GM21526 (cell line): ENCODE results near the gene MVB12B.

Experiments
- ATAC-seq: cut with Tn5 transposase; IDR thresholded peaks from one replicate; pipeline ENCODE4 v1.9.1; 2021; ENCODE audit warnings: moderate library complexity; ENCODE audit not compliant: unreplicated experiment, low FRiP score

MVB12B gene

DNA sequence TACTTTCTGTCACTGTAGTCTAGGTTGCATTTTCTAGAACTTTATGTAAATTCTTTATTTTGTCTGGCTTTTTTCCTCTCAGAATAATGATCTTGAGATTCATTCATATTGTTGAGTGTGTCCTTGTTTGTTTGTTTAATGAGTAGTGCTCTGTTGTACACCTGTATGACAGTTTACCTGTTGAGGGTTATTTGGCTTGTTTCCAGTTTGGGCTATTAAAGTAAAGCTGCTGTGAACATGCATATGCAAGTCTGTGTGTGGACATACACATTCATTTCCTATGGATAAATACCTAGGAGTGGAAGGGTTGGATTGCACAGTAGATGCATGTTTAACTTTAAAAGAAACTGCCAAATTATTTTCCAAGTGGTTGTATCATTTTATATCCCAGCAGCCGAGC is 30.4 kb downstream of the MVB12B start:
- no peak for ATAC-seq

DNA sequence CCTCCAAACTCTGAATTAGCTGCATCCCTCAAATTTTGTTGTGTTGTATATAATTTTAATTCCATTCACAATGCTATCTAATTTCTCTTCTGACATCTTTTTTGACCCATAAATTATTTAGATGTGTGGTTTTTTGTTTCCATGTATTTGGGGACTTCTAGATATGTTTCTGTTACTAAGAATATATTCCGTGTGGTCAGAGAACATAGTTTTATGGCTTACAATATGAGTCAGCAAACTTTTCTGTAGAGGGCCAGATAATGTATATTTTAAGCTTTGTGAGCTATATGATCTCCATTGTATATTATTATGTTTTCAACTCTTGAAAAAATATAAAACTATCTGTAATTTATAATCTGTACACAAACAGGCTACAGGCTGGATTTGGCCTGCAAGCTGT is 33.4 kb downstream of the MVB12B start:
- ATAC-seq: no peak

DNA sequence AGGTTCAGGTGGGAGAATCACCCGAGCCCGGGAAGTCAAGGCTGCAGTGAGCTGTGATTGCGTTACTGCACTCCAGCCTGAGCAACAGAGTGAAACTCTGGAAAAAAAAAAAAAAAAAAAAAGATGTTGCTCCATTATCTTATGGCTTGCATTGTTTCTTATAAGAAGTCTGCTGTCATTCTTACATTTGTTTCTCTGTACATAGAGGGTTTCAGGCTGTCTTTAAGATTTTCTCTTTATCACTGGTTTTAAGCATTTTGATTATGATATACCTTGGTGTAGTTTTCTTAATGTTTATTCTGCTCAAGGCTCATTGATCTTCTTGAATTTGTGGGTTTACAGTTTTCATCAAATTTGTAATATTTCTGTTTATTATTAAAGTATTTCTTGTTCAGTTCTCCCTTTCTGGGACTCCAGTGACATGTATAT is 35.2 kb downstream of the MVB12B start:
- no peak for ATAC-seq

DNA sequence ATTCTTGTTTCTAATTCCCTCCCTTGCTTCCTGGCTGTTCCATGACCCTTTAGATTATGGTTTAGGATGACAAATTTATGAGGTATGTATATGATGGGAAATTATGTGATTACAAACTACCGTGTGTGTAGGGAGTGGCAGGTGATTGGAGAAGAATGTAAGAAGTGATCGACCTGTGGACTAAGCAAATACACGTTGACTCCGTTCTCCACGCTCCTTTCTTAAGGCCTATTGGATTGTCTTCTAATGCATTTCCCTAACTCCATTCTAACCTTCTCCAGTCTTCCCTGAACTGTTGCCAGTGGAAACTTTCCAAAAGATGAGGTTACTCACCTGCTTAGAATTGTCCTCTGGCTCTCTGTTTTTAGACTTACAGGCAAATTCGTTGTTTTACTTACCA is 36.6 kb downstream of the MVB12B start:
- no peak for ATAC-seq

DNA sequence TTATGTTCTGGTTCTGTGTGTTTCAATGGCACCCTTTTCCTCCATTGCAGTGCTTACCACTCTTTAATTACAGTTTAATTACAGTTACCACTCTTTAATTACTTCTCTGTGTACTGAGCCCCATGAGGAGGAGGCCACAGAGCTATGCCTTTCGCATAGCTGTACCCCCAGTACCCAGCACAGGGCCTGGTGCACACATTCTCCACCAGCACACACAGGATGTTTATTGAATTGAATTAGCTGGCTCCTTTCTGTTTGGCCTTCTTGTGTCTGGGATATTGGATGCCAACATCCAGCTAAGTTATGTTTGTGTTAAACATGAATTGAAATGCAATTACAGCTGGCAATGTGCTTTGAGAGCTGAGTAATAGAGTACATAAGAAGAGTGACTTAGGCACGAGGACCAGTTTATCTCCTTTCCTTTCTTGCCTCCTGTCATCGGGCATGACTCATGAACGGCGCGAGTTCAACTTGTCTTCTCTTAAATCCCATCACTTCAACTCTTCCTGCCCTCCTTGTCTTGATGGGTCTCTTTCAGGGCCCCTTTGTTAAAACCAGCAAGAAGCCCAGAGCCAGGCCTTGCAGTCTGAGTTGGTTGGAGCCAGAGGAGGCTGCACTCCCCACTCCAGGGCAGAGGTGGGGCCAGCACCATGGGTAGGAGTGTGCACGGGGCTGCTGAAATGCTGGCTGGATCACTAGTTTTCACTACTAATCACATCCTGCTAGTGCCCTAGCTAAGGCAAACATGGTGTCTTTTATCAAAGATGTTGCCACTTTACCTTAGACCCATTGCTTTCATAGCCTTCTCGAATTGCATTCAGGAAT is 37.4 kb downstream of the MVB12B start:
- ATAC-seq: no peak

DNA sequence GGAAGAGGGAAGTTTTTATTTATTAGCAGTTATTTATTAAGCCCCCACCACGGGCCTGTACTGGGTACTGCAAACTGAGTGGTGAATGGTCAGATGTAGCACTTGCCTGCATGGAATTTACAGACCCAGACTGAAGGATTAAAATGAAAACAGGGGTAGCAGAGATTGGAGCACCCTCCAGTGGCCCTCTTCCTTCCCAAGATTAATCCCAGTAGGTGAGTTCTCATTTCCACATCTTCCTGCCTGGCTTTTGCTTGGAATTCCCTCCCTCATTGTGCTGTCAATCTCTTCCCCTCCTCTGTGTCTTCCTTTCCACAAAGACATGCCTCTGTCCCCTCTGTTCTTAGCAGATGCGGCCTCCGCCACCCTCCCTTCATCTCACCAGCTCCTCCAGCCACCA is 39.2 kb downstream of the MVB12B start:
- no peak for ATAC-seq

DNA sequence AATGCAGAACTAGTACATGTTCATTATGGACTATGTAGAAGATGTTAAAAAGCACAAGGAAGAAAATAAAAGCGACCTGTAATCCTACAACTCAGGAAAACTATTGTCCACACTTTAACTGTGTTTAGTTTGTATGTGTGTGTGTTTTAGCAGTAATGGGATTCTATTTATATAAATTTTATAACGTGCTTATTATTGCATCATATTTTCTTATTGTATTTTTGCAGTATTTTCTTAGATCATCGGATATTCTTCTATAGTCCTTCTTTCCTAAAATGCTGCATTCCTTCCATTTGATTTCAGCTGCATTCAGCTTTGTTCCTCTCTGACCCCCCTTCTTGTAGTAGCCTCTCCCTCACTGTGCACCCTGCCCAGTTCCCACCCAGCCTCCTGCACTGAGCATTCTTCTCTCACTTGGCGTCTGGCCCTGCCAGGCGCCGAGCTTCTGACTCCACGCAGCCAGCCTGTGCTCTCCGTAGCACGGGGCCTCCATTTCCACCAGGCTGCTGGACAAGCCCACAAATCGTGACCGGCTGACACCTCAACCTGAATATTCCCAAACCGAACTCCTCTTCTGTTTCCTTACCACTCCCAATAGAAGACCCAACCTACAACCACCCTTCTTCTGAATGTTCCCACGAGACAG is 39.9 kb downstream of the MVB12B start:
- ATAC-seq: no peak

DNA sequence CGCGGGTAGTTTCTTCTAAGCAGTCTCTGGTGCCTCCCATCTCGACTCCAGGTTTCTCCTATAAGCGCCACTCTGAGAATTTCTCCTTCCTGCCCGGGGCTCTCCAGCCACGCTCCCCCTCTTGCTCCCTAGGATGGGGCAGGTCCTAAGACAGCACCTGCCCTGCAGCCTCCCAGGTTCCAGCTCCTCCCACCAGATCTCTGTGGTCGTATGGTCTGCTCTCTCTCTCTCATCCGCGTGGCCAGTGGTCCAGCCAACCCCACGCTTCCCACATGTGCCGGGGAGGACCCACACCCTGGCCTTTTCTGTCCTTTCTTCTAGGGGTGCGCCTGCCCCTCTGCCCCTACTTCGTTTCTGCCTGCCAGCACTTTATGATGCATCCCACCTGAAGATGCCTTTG is 40.5 kb downstream of the MVB12B start:
- ATAC-seq: no peak

DNA sequence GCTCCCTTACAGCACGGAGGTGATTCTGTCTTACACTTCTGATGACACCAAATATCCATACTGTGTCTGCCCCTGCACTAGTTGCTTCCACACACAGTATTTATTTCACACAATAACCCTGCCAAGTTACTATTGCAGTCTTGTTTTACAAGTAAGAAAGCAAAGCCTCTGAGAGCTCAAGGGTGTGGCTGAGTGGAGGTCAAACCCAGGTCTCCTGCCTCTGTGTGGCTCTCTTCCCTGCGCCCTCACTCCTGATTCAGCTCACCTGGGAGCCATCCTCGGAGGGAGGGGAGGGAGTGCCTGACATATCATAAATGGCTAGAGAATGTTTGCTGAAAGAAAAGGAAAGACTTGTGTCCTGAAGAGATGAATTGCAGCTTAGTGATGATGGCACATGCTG is 41.0 kb downstream of the MVB12B start:
- no peak for ATAC-seq

DNA sequence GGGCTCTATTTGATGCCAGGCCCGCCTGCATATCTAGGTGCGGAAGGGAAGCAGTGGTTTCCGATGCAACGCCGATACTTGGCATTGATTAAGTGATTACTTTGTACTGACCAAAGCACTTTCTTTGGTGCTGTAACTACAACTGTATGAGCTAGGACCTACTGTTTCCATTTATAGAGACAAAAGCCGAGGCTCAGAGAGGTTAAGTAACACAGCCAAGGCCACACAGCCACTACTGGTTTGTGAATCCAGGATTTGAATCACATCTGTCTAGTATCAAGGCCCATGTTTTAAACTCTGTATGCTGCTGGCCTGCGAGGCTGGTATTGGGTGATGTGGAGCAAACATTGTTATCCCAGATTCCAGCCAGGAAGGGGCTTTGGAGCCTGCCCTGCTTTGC is 41.4 kb downstream of the MVB12B start:
- ATAC-seq: no peak

DNA sequence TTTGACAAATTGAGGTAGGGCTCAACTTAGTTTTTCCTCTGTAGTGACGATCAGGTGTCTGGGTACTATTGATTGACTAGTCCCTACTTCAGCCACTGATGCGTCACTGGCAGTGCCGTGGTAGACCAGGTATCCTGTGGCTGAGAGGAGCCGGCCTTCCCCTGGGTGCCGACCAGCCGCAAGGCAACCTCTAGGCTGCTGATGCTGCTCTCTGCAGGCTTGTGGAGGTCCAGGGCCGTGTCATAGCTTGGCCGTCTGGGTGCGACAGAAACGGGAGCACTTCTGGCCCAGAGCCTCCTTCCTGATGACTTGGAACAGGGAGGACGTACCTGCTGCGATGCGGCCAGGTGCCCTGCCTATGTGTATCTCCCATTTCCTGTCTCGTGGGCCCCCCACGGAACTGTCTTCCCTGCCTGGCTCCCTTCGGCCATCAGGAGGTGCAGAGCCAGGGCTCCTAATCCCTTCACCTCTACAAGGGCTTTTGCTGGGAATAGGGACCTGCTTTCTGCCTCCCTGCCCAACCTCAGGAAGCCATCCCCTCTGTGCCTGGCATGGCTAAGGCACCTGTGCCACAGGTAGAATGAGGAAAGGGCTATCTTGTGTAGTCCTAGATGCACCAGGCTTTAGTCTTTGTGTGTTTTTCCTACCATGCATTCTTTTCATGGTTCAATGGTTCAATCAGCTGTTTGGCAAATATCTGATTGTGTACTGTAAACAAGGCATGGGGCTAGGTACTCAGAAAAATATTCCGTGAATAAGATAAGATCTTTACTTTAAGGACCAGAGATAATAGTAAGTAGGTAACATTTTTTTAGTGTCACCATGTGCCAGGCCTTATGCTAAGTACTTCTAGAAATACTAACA is 44.6 kb downstream of the MVB12B start:
- no peak for ATAC-seq

DNA sequence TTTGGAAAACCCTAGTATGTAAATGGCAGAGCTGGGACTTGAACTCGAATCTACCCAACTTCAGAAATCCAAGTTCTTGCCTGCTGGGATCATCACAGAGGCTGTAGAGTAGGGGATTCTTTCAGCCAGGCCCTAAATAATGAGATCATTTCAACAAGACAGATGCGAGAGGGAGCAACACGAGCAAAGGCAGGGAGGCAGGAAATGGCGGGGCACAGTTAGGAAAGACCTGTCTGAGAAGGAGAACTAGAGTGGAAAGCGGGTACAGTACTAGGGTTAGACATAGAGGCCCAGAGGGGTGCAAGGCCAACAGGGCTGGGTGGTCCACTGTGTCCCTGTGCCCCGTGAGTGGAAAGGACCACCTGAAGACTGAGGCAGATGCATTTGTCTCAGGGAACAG is 46.1 kb downstream of the MVB12B start:
- no peak for ATAC-seq

DNA sequence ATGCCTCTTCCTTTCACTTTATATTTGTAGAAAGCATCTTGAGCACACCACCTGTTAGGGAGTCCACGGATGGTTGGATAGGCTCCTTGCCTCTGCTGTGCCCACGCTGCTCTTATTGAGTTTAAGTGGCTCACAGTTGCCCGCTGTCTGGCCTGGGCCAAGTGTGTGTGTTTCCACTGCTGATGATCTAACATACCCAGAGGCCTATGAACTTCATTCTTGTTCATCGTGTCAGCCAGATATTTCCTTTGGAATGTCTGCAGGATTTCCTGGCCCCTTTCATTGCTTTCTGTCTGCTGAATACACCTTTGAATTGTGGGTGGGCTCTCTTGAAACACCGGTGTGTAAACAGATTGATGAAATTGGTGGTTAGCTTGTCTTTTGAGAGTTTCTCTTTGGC is 46.6 kb downstream of the MVB12B start:
- no peak for ATAC-seq

DNA sequence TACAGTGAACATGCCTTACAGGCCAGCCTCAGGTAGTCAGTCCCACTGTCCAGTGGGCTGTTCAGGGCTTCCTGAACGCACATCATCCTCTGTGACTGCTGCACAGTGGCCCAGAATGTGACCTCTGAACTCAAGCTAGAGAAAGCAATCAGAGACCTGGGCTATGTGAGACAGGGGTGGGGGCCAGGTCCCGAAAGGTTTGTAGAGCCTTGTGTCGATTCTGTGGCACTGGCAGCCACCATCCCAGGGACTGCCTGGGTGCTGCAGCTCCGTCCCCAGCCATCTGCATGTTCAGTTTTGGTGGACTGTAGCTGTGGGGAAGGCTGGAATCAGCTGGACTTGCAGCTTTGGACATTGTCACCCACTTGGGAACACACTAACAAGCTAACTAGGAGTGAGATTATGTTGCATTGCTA is 47.7 kb downstream of the MVB12B start:
- no peak for ATAC-seq

DNA sequence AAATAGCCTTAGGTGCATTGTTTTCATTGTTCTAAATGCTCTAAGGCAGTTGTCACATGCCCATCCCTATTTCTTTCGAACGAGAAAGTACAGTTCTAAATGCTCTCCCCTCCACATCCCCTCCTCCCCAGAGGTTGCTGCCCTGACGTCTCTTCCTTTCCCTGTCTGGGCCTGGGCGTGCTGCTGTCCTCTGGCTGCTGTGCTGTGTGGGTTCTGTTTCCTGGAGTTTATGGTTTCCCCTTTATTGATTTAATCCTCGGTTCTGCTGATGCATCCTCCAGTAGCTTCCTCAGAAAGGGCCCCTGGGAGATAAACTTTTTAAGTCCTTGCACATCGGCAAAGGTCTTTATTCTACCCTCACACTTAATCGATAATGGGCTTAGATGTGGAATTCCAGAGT is 48.8 kb downstream of the MVB12B start:
- no peak for ATAC-seq

DNA sequence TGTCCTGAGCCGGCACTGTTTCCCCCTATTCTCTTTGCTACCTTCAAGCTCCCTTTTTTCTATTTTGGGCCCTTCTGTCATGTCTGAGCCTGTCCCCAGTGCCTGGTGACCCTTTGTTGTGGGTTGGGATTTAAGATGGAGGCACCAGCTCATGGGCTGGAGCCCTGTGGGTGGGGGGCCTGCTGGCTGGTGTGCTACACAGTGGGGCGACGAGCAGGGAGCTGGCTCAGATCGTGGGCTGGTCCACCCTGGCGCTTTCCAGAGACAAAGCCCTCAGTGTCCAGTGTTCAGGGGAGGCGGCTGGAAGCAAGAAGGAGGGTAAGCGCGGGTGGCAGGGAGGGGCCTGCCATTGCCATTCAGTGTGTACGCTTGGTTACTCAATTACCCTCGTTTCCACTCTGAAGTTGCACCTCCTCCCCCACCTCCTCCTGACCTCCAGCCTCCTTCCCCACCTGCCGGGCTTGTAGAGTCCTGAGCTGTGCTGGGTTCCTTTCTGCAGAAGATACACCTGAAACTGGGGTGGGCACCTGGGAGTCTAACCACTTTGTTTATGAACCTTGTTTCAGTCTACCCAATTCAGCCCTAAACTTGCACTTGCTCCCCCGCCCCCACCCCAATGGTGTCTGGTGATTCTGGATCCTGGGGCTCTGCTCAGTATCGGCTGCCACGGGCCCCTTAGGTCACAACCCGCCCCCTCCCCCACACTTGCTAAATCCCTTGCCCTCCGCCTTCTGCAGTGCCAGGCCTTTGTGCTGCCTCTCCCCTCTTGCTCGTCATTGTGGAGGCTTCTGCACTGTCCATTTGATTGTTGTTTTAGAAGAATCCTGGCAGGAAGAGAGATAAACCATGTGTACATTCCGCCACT is 49.9 kb downstream of the MVB12B start:
- ATAC-seq: no peak

DNA sequence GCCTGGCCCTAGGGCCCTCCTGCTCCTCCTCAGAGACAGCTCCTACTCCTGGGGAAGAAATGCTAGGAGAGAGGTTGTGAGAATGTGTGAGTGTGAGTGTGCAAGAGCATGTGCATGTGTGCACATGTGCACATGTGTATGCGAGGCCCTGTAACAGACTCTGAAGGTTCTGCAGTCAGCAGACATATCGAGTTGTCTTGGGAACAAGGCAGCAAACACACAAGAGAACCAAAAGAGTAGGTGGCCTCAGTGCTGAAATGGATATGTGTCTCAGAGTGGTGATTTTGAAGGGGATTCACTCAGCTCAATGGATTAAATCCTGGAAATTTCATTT is 50.5 kb downstream of the MVB12B start:
- no peak for ATAC-seq

DNA sequence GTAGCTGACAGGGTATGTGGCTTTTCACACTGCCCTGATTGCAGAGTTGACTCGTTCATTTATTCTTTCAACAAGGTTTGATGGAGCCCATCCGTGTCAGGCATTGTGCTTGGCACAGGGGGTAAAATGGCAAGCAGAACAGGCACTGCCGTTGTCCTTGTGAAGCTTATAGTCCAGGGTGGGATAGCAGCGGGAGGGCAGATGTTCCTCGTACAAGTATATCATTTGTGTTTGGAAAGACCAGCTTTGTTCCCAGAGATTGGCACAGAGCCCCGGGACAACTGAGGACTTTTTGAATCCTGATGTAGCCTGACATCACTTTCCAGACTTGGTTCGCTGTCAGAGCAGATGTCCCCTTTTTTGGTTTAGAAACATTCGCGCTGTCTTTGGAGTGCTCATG is 50.9 kb downstream of the MVB12B start:
- no peak for ATAC-seq

DNA sequence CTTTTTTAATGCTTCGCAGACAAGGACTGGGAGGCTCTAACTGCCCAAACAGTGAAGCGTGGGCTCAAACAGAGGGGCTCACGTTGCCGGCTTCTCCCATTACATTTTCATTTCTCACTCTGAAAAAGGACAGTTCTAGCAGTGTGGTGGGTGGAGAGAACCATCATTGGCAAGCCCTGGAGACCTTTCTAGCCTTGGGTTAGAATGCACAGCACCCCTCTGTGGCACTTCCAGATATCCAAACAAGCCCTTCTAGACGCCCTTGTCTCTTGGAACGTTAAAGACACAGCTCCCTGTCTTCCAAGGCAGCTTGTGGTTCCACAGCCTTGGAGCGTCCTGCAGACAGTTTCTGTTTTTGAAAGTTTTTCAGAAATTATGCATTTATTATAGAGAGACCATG is 52.1 kb downstream of the MVB12B start:
- no peak for ATAC-seq

DNA sequence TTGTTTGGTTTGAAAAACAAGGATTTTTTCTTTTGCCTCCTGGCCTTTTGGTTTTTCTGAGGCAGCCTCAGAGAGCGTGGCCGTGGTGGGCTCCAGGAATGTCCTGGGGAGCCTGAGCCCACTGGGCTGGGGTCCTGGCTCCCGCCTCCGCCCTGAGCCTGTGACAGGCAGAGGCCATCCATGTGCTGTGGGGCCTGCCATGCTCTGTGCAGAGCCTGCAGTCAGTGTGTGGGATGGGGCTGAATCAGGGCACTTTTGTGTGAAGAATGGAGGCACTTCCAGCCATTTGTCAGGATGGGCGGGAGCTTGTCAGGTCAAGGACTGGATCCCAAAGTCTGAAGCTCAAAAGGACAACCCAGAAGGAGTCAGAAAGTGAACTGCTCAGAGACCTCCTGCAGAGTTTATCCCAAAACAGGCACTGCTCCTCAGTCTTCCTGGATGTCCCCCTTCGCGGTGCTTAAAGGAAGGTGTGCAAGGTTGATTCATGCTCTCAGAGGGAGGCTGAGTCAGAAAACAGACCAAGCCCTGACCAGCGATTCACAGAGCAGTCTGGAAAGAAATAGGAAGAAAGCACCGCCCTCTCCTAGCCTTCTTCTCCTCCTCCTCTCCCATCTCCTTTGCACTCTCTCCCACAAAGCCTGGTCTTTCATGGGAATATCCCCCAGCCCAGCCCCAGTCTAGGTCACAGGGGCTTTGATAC is 53.2 kb downstream of the MVB12B start:
- ATAC-seq: no peak
